Glutamatergic neuron (in vitro differentiated cells): Measurements from ENCODE around the gene PCDHGA9. TPM values are rescaled to one million over a fixed set of nuclear protein-coding genes. Genes with fewer than 3 reads are reported as not detected.
"Not testable (repeated sequence)": the region's sequence is repeated elsewhere in the genome, so short reads cannot be mapped to it uniquely, and the experiment has no call there.

Experiments used
- DNase-seq: peaks from one replicate; pipeline ENCODE4 v3.0.0; 2022
- H3K27ac Mint-ChIP-seq: one replicate; pipeline ENCODE4 v1.8.0; 2020; ENCODE audit warnings: mild to moderate bottlenecking, mixed read lengths, inconsistent platforms; ENCODE audit not compliant: unreplicated experiment
- H3K27me3 Mint-ChIP-seq: one replicate; pipeline ENCODE4 v1.8.0; 2020; ENCODE audit warnings: mild to moderate bottlenecking, moderate library complexity, mixed read lengths, inconsistent platforms; ENCODE audit not compliant: unreplicated experiment
- H3K36me3 Mint-ChIP-seq: one replicate; pipeline ENCODE4 v1.8.0; 2020; ENCODE audit warnings: mild to moderate bottlenecking, mixed read lengths, inconsistent platforms; ENCODE audit not compliant: unreplicated experiment
- H3K4me1 Mint-ChIP-seq: one replicate; pipeline ENCODE4 v1.8.0; 2020; ENCODE audit warnings: mild to moderate bottlenecking, low read depth, mixed read lengths, inconsistent platforms; ENCODE audit not compliant: unreplicated experiment
- H3K4me3 Mint-ChIP-seq: one replicate; pipeline ENCODE4 v1.8.0; 2020; ENCODE audit warnings: mild to moderate bottlenecking, mixed read lengths, inconsistent platforms; ENCODE audit not compliant: unreplicated experiment
- H3K9me3 Mint-ChIP-seq: one replicate; pipeline ENCODE4 v1.8.0; 2020; ENCODE audit warnings: mild to moderate bottlenecking, moderate library complexity, mixed read lengths, inconsistent platforms; ENCODE audit not compliant: unreplicated experiment
- CTCF ChIP-seq: fragments of 200-600 bp; sonication (generic); IDR thresholded peaks from one replicate; pipeline ENCODE4 v1.5.0; 2021; ENCODE audit not compliant: partially characterized antibody, unreplicated experiment
- total RNA-seq: library from RNA; stranded (reverse); fragmentation: NEBNext Ultra II Directional; extraction: Animal tissue kit (Norgen Biotek cat#: 25700); gene quantifications from one replicate; pipeline ENCODE4 v1.2.1, GENCODE V29; 2021; ENCODE audit not compliant: unreplicated experiment

PCDHGA9 gene
- total RNA-seq, 1 donor from 2014 or later = 5.5 TPM

- peaks cover 21% of the 10 kb centered on the region for H3K9me3 Mint-ChIP-seq
- no peak for TF ChIP-seq CTCF
- H3K27ac Mint-ChIP-seq = no peak overlapping the region
- peaks cover 55% of the 10 kb centered on the region for H3K36me3 Mint-ChIP-seq
- no peak for DNase-seq
- no peak overlapping the region for H3K4me3 Mint-ChIP-seq
- H3K27me3 Mint-ChIP-seq = no peaks in the 10 kb centered on the region
- H3K4me1 Mint-ChIP-seq = no peaks in the 10 kb centered on the region
Observed at GRCh38 chr5:141374627-141375026, 28.0 kb upstream of the PCDHGA9 start.

GRCh38 chr5:141375444-141376155 is 27.0 kb upstream of the PCDHGA9 start:
- H3K27ac Mint-ChIP-seq, H3K4me1 Mint-ChIP-seq, H3K4me3 Mint-ChIP-seq, H3K27me3 Mint-ChIP-seq, DNase-seq: not testable (repeated sequence)
- H3K36me3 Mint-ChIP-seq = peaks cover 46% of the 10 kb centered on the region
- peaks cover 18% of the 10 kb centered on the region for H3K9me3 Mint-ChIP-seq

GRCh38 chr5:141382469-141383294 is 19.9 kb upstream of the PCDHGA9 start, which contains the start of gene PCDHGA7:
PCDHGA7 (plus strand) TSS chr5:141382742; CDS start chr5:141382900, 158 bp downstream.
- Mint-ChIP-seq H3K9me3 (peaks cover 20% of the 10 kb centered on the region), H3K27ac (no peak within 1 kb of the TSS)

GRCh38 chr5:141383345-141383744 is 19.2 kb upstream of the PCDHGA9 start:
- no peak overlapping the region for H3K4me3 Mint-ChIP-seq
- peaks cover 58% of the 10 kb centered on the region for H3K36me3 Mint-ChIP-seq
- no peaks in the 10 kb centered on the region for H3K27me3 Mint-ChIP-seq
- H3K9me3 Mint-ChIP-seq = peaks cover 22% of the 10 kb centered on the region
- DNase-seq = no peak
- no peaks in the 10 kb centered on the region for H3K4me1 Mint-ChIP-seq
- TF ChIP-seq CTCF = no peak
- H3K27ac Mint-ChIP-seq = no peak overlapping the region

More at GRCh38 chr5:141382469-141383294, 19.9 kb upstream of the PCDHGA9 start, which contains the start of gene PCDHGA7:
- peaks cover 55% of the 10 kb centered on the region for H3K36me3 Mint-ChIP-seq
- no peak for DNase-seq
- no peaks in the 10 kb centered on the region for H3K4me1 Mint-ChIP-seq
- H3K4me3 Mint-ChIP-seq = peak within 1 kb of the TSS; percentile 38
- no peaks in the 10 kb centered on the region for H3K27me3 Mint-ChIP-seq
- no peak for TF ChIP-seq CTCF

- peaks cover 1% of the 10 kb centered on the region for H3K4me1 Mint-ChIP-seq
- H3K4me3 Mint-ChIP-seq = no peak overlapping the region
- peaks cover 31% of the 10 kb centered on the region for H3K9me3 Mint-ChIP-seq
- TF ChIP-seq CTCF = no peak
- peaks cover 2% of the 10 kb centered on the region for H3K27me3 Mint-ChIP-seq
- H3K36me3 Mint-ChIP-seq = peaks cover 65% of the 10 kb centered on the region
- no peak for DNase-seq
- H3K27ac Mint-ChIP-seq = no peak overlapping the region
Observed at GRCh38 chr5:141384471-141385267, 17.9 kb upstream of the PCDHGA9 start.
